Spleen (tissue), 7 donors: ENCODE results near the gene REG4.
"Not testable (repeated sequence)": the region's sequence is repeated elsewhere in the genome, so short reads cannot be mapped to it uniquely, and the experiment has no call there.

Experiments used
- CTCF ChIP-seq, 11 experiments: fragments of 200-600 bp in 7 of 11; fragments of 450-650 bp in 4 of 11; sonication (generic) in 4 of 11; IDR thresholded peaks in 8 of 11; conservative IDR thresholded peaks in 3 of 11; 1 replicate in 7 of 11; 2 replicates in 4 of 11; pipeline versions ENCODE4 v1.4.0 to v1.8.0; 2016 to 2021; ENCODE audit warnings: antibody characterized with exemption in 11 of 11, inconsistent platforms in 4 of 11, mild to moderate bottlenecking in 1 of 11
- POLR2A ChIP-seq, 3 donors: fragments of 450-650 bp; IDR thresholded peaks; one replicate each; pipeline ENCODE4 v1.5.1; 2017; ENCODE audit warnings: antibody characterized with exemption in 3 of 3, mild to moderate bottlenecking in 1 of 3
- donor health status: DM: no; HTN: no; CAD: no; lungs with moderate emphysema.
- donor health status: DM: no; HTN: no; CAD: no.
- donor health status: DM: no; HTN: no; CAD: no.

GRCh38 chr1:119844206-119844605, 32.9 kb upstream of the REG4 start:
- TF ChIP-seq CTCF (IDR thresholded peaks at IDR 0.05 in 8 of 11, conservative IDR thresholded peaks at IDR 0.05 in 3 of 11); POLR2A (IDR thresholded peaks at IDR 0.05): not testable (repeated sequence)
